Activated naive CD8-positive, alpha-beta T cell treated with anti-CD3 and anti-CD28 coated beads for 36 hours (primary cell): Measurements from ENCODE around the gene CLCNKB. TPM values are rescaled to one million over a fixed set of nuclear protein-coding genes. Genes with fewer than 3 reads are reported as not detected.

Experiments
- DNase-seq: peaks from one replicate; pipeline ENCODE4 v3.0.0; 2021
- H3K27ac Mint-ChIP-seq: one replicate; pipeline ENCODE4 v1.8.0; 2022; ENCODE audit warnings: mild to moderate bottlenecking, moderate library complexity, mixed read lengths
- H3K27me3 Mint-ChIP-seq: one replicate; pipeline ENCODE4 v1.8.0; 2022; ENCODE audit warnings: mild to moderate bottlenecking, mixed read lengths
- H3K36me3 Mint-ChIP-seq: one replicate; pipeline ENCODE4 v1.8.0; 2021; ENCODE audit warnings: mild to moderate bottlenecking, mixed read lengths
- H3K4me1 Mint-ChIP-seq: one replicate; pipeline ENCODE4 v1.8.0; 2021; ENCODE audit warnings: mixed read lengths
- H3K4me3 Mint-ChIP-seq: one replicate; pipeline ENCODE4 v1.8.0; 2022; ENCODE audit warnings: mild to moderate bottlenecking, moderate library complexity, mixed read lengths
- H3K9me3 Mint-ChIP-seq: one replicate; pipeline ENCODE4 v1.8.0; 2022; ENCODE audit warnings: mixed read lengths
- total RNA-seq, 2 experiments: library from RNA; stranded (reverse); gene quantifications; one replicate each; pipeline ENCODE4 v1.2.3, GENCODE V29; 2021

CLCNKB gene
- total RNA-seq, 2 experiments from 2014 or later = not detected

- Mint-ChIP-seq H3K27me3 (peaks cover 11% of the 10 kb centered on the region), H3K27ac (no peak overlapping the region), H3K4me3 (no peak overlapping the region), H3K36me3 (no peaks in the 10 kb centered on the region), H3K4me1 (no peaks in the 10 kb centered on the region), H3K9me3 (peaks cover 5% of the 10 kb centered on the region)
- no peak for DNase-seq
Observed at GRCh38 chr1:16099412-16099811, 55.8 kb downstream of the CLCNKB start.

- Mint-ChIP-seq H3K27me3 (peaks cover 4% of the 10 kb centered on the region), H3K27ac (no peak overlapping the region), H3K9me3 (peaks cover 5% of the 10 kb centered on the region), H3K4me1 (no peaks in the 10 kb centered on the region), H3K4me3 (no peak overlapping the region), H3K36me3 (no peaks in the 10 kb centered on the region)
- no peak for DNase-seq
Observed at GRCh38 chr1:16101623-16102022, 58.0 kb downstream of the CLCNKB start.

Other genes starting within 250 kb of the CLCNKB start
- gene UQCRHL, start 236.1 kb upstream of the CLCNKB start, total RNA-seq = 1 to 10 TPM; 1.9 to 2.0 TPM
- 10 to 100 TPM; 49.3 to 51.9 TPM for gene SPEN, start 196.1 kb upstream of the CLCNKB start, total RNA-seq
- gene ZBTB17, start 67.7 kb upstream of the CLCNKB start, total RNA-seq = 10 to 100 TPM; 52.3 to 56.1 TPM
- gene SRARP, start 39.5 kb upstream of the CLCNKB start, total RNA-seq = not detected
- not detected for gene HSPB7, start 25.7 kb upstream of the CLCNKB start, total RNA-seq
- not detected for gene CLCNKA, start 21.7 kb upstream of the CLCNKB start, total RNA-seq
- gene FAM131C, start 29.9 kb downstream of the CLCNKB start, total RNA-seq = under 1 TPM; 0.34 to 0.45 TPM
- under 1 TPM in 1 of 2 experiments, not detected in 1; 0.08 TPM for gene EPHA2, start 112.3 kb downstream of the CLCNKB start, total RNA-seq
- gene ARHGEF19, start 168.9 kb downstream of the CLCNKB start, total RNA-seq = 1 to 10 TPM; 4.4 to 4.5 TPM
- 1 to 10 TPM; 2.2 to 2.5 TPM for gene CPLANE2, start 193.4 kb downstream of the CLCNKB start, total RNA-seq